Activated T-helper 1 cell treated with anti-CD3 and anti-CD28 coated beads, Interleukin-12 subunit alpha, Interleukin-12 subunit beta, Interleukin-2, Interleukin-4 antibody, amounts not matched to agents 30 ng/mL and 10 ng/mL and 1 ng/mL, durations not matched to agents 14 hours and 24 hours and 36 hours (primary cell): Measurements from ENCODE around the gene RALGPS1. TPM values are rescaled to one million over a fixed set of nuclear protein-coding genes. Genes with fewer than 3 reads are reported as not detected.

ENCODE experiments used
- DNase-seq: peaks from one replicate; pipeline ENCODE4 v3.0.0; 2021; ENCODE audit warnings: low spot score
- H3K27ac Mint-ChIP-seq: one replicate; pipeline ENCODE4 v1.8.0; 2021; ENCODE audit warnings: mild to moderate bottlenecking, mixed read lengths
- H3K27me3 Mint-ChIP-seq: one replicate; pipeline ENCODE4 v1.8.0; 2022; ENCODE audit warnings: mild to moderate bottlenecking, moderate library complexity, mixed read lengths; ENCODE audit not compliant: insufficient read depth
- H3K36me3 Mint-ChIP-seq: one replicate; pipeline ENCODE4 v1.8.0; 2021; ENCODE audit warnings: low read depth, mixed read lengths
- H3K4me1 Mint-ChIP-seq: one replicate; pipeline ENCODE4 v1.8.0; 2021; ENCODE audit warnings: low read depth, mixed read lengths
- H3K4me3 Mint-ChIP-seq: one replicate; pipeline ENCODE4 v1.8.0; 2021; ENCODE audit warnings: mild to moderate bottlenecking, moderate library complexity, mixed read lengths
- H3K9me3 Mint-ChIP-seq: one replicate; pipeline ENCODE4 v1.8.0; 2021; ENCODE audit warnings: mixed read lengths
- intact Hi-C: fragments of 100-400 bp; cut with micrococcal nuclease; formaldehyde crosslinking; loops from one replicate; pipeline ENCODE4 v1.15.1; 2024
- total RNA-seq: library from RNA; stranded (reverse); gene quantifications from 2 replicates; pipeline ENCODE4 v1.2.3, GENCODE V29; 2022

RALGPS1 gene
- total RNA-seq, 1 donor from 2014 or later = 1.4 TPM

GRCh38 chr9:127153501-127153900 lies 238.9 kb downstream of the RALGPS1 start:
- peaks cover 14% of the 10 kb centered on the region for H3K4me1 Mint-ChIP-seq
- H3K36me3 Mint-ChIP-seq = no peaks in the 10 kb centered on the region
- no peak for DNase-seq
- H3K27ac Mint-ChIP-seq = no peak overlapping the region
- H3K4me3 Mint-ChIP-seq = no peak overlapping the region
- intact Hi-C loops = no loop called here
- H3K9me3 Mint-ChIP-seq = no peaks in the 10 kb centered on the region
- peaks cover 14% of the 10 kb centered on the region for H3K27me3 Mint-ChIP-seq

- Mint-ChIP-seq H3K36me3 (no peaks in the 10 kb centered on the region), H3K4me1 (peaks cover 14% of the 10 kb centered on the region), H3K27ac (no peak overlapping the region), H3K27me3 (peaks cover 14% of the 10 kb centered on the region), H3K9me3 (no peaks in the 10 kb centered on the region), H3K4me3 (no peak overlapping the region)
- intact Hi-C loops = loop anchor here (1.0 kb wide), 2 partner anchors 149 to 168 kb away; no protein-coding TSS in a partner anchor
- no peak for DNase-seq
Measured at GRCh38 chr9:127154003-127154389, 239.4 kb downstream of the RALGPS1 start.

GRCh38 chr9:127154390-127155191 lies 240.0 kb downstream of the RALGPS1 start:
- Mint-ChIP-seq H3K9me3 (no peaks in the 10 kb centered on the region), H3K4me3 (no peak overlapping the region), H3K27me3 (peaks cover 16% of the 10 kb centered on the region), H3K4me1 (peaks cover 20% of the 10 kb centered on the region), H3K27ac (peak overlapping the region; percentile 22), H3K36me3 (no peaks in the 10 kb centered on the region)
- intact Hi-C loops = loop anchor here (1.0 kb wide), 2 partner anchors 149 to 168 kb away; no protein-coding TSS in a partner anchor
- DNase-seq = no peak

- intact Hi-C loops = no loop called here
- no peak overlapping the region for H3K4me3 Mint-ChIP-seq
- no peak overlapping the region for H3K27ac Mint-ChIP-seq
Measured at GRCh38 chr9:127155314-127155960, 240.9 kb downstream of the RALGPS1 start.

GRCh38 chr9:127158786-127159324 lies 244.3 kb downstream of the RALGPS1 start:
- Mint-ChIP-seq H3K27me3 (peaks cover 11% of the 10 kb centered on the region), H3K4me1 (peaks cover 42% of the 10 kb centered on the region), H3K9me3 (no peaks in the 10 kb centered on the region), H3K27ac (no peak overlapping the region), H3K36me3 (no peaks in the 10 kb centered on the region), H3K4me3 (no peak overlapping the region)
- intact Hi-C loops = no loop called here
- no peak for DNase-seq

More at GRCh38 chr9:127155314-127155960, 240.9 kb downstream of the RALGPS1 start:
- H3K27me3 Mint-ChIP-seq = peaks cover 14% of the 10 kb centered on the region
- DNase-seq = no peak
- H3K9me3 Mint-ChIP-seq = no peaks in the 10 kb centered on the region
- H3K4me1 Mint-ChIP-seq = peaks cover 23% of the 10 kb centered on the region
- no peaks in the 10 kb centered on the region for H3K36me3 Mint-ChIP-seq

- Mint-ChIP-seq H3K36me3 (no peaks in the 10 kb centered on the region), H3K9me3 (no peaks in the 10 kb centered on the region), H3K27me3 (peaks cover 11% of the 10 kb centered on the region)
Measured at GRCh38 chr9:127159325-127159801, 244.8 kb downstream of the RALGPS1 start.

GRCh38 chr9:127159949-127160610 lies 245.5 kb downstream of the RALGPS1 start:
- H3K9me3 Mint-ChIP-seq = no peaks in the 10 kb centered on the region
- peaks cover 9% of the 10 kb centered on the region for H3K27me3 Mint-ChIP-seq
- DNase-seq = no peak
- H3K27ac Mint-ChIP-seq = no peak overlapping the region
- H3K4me3 Mint-ChIP-seq = no peak overlapping the region
- intact Hi-C loops = no loop called here
- H3K4me1 Mint-ChIP-seq = peaks cover 37% of the 10 kb centered on the region
- H3K36me3 Mint-ChIP-seq = no peaks in the 10 kb centered on the region

More at GRCh38 chr9:127159325-127159801, 244.8 kb downstream of the RALGPS1 start:
- DNase-seq = no peak
- intact Hi-C loops = no loop called here
- H3K4me1 Mint-ChIP-seq = peaks cover 44% of the 10 kb centered on the region
- no peak overlapping the region for H3K4me3 Mint-ChIP-seq
- H3K27ac Mint-ChIP-seq = no peak overlapping the region

GRCh38 chr9:127161081-127161624 lies 246.6 kb downstream of the RALGPS1 start:
- Mint-ChIP-seq H3K4me1 (peaks cover 35% of the 10 kb centered on the region), H3K27ac (no peak overlapping the region), H3K36me3 (no peaks in the 10 kb centered on the region), H3K27me3 (peaks cover 8% of the 10 kb centered on the region), H3K9me3 (no peaks in the 10 kb centered on the region), H3K4me3 (no peak overlapping the region)
- intact Hi-C loops = no loop called here
- DNase-seq = no peak

- peak; percentile 2 for DNase-seq
- intact Hi-C loops = no loop called here
- Mint-ChIP-seq H3K4me3 (no peak overlapping the region), H3K27me3 (peaks cover 6% of the 10 kb centered on the region), H3K27ac (peak overlapping the region; percentile 35), H3K36me3 (no peaks in the 10 kb centered on the region), H3K4me1 (peaks cover 41% of the 10 kb centered on the region), H3K9me3 (no peaks in the 10 kb centered on the region)
Measured at GRCh38 chr9:127162046-127162863, 247.7 kb downstream of the RALGPS1 start.

- Mint-ChIP-seq H3K36me3 (no peaks in the 10 kb centered on the region), H3K9me3 (no peaks in the 10 kb centered on the region), H3K4me3 (no peak overlapping the region), H3K4me1 (peaks cover 41% of the 10 kb centered on the region), H3K27ac (peak overlapping the region; percentile 11), H3K27me3 (peaks cover 6% of the 10 kb centered on the region)
- DNase-seq = no peak
- intact Hi-C loops = no loop called here
Measured at GRCh38 chr9:127162864-127163365, 248.3 kb downstream of the RALGPS1 start.

- intact Hi-C loops = no loop called here
- Mint-ChIP-seq H3K27me3 (peaks cover 6% of the 10 kb centered on the region), H3K36me3 (no peaks in the 10 kb centered on the region), H3K9me3 (no peaks in the 10 kb centered on the region), H3K4me1 (peaks cover 41% of the 10 kb centered on the region), H3K4me3 (peak overlapping the region; percentile 24), H3K27ac (no peak overlapping the region)
- DNase-seq = no peak
Measured at GRCh38 chr9:127163409-127163808, 248.8 kb downstream of the RALGPS1 start.

GRCh38 chr9:127165116-127165515 lies 250.5 kb downstream of the RALGPS1 start:
- DNase-seq = no peak
- Mint-ChIP-seq H3K4me1 (peaks cover 32% of the 10 kb centered on the region), H3K36me3 (no peaks in the 10 kb centered on the region), H3K27ac (no peak overlapping the region), H3K4me3 (no peak overlapping the region), H3K9me3 (no peaks in the 10 kb centered on the region), H3K27me3 (peaks cover 4% of the 10 kb centered on the region)
- intact Hi-C loops = no loop called here
